Fibroblast of gingiva (primary cell): ENCODE data around the gene SPATA13.

Experiments used
- DNase-seq: peaks from one replicate; pipeline ENCODE4 v3.0.0-alpha.2; 2011; ENCODE audit warnings: low read depth

Gene SPATA13

GRCh38 chr13:24223341-24224231 is 63.1 kb downstream of the SPATA13 start:
- no peak for DNase-seq

DNA sequence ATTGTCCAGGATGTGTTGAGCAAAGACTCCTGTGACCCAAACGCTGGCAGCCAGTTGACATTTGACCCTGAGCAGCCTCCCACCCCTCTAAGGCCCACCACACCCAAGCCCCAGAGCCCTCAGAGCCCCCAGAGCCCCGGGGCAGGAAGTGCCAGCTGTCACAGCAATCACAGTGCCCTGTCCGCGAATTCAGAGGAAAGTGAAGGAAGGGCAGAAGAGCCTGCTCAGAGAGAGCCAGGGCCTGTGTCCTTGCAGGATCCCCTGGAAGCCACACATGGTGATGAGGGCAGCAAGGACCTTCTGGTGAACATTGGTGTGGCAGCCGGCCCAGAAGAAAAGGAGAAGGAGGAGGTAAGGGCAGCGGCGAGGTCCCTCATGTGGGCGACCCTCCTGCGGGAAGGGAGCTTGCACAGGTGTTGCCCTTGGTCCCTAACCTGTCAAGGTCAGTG is 63.7 kb downstream of the SPATA13 start:
- DNase-seq, result no peak

GRCh38 chr13:24225062-24225461 is 64.5 kb downstream of the SPATA13 start:
- no peak for DNase-seq

GRCh38 chr13:24225930-24226329 is 65.4 kb downstream of the SPATA13 start:
- DNase-seq, result no peak

DNA sequence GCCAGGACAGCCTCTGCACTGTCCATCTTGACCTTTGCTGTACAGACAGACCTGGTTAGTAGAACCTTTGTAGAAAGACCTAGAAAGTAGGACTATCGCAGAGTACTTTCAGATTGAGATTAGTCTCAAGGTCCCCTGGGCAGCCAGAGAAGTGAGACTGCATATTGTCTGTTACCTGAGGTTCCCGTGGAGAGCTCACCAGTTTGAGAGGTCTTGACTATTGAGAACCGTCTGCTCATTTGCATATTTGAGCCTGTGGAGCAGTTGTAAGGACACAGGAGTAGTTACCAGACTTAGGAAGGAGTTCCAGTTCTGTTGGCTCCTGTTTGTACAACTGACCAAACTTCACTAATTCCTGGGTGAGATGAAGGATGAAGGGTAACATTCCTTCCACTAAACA is 66.2 kb downstream of the SPATA13 start:
- no peak for DNase-seq

- peak; percentile 61 for DNase-seq
Measured at GRCh38 chr13:24228852-24229458, 68.4 kb downstream of the SPATA13 start.

GRCh38 chr13:24230428-24231072 is 70.0 kb downstream of the SPATA13 start:
- no peak for DNase-seq

DNA sequence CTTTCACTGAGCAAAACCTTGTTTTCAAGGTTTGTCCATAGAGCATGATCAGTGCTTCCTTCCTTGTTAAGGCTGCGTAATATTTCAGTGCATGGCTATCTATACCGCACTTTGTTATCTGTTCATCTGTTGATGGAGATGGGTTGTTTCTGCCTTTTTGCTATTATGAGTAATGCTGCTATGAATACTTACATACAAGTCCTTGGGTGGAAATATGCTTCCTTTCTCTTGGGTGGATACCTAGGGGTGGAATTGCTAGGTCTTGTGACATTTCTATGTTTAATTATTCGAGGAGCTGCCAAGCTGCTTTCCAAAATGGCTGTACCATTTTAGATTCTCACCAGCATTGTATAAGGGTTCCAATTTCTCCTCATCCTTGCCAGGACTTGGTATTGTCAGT is 70.9 kb downstream of the SPATA13 start:
- DNase-seq, result no peak

GRCh38 chr13:24232037-24232436 is 71.5 kb downstream of the SPATA13 start:
- no peak for DNase-seq

- no peak for DNase-seq
Measured at GRCh38 chr13:24232474-24232873, 72.0 kb downstream of the SPATA13 start.

DNA sequence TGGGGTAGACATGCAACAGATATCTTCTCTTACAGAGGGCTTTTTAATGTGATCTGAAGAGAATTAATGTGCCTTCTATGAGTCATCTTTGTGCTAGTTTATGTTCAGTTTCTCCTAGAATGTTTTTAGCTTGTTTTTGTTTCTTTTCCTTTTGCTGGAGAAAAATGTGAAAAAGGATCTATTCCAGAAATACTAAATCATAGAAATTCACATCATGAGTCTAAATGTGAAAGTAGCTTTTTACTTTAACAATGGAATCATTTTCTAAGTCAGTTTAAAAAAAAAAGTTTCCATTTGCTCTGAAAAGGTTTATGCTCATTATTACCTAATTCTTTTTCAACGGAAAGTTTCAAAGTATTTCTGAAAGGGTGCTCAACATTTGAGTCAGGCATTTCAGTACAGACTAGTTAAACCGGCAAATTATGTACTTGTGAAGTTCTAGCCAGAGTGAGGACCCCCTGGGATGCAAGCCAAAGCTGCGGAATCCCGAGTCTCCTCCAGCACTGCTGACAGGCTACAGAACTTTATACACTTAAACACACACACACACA is 72.9 kb downstream of the SPATA13 start:
- peak; percentile 26 for DNase-seq

DNA sequence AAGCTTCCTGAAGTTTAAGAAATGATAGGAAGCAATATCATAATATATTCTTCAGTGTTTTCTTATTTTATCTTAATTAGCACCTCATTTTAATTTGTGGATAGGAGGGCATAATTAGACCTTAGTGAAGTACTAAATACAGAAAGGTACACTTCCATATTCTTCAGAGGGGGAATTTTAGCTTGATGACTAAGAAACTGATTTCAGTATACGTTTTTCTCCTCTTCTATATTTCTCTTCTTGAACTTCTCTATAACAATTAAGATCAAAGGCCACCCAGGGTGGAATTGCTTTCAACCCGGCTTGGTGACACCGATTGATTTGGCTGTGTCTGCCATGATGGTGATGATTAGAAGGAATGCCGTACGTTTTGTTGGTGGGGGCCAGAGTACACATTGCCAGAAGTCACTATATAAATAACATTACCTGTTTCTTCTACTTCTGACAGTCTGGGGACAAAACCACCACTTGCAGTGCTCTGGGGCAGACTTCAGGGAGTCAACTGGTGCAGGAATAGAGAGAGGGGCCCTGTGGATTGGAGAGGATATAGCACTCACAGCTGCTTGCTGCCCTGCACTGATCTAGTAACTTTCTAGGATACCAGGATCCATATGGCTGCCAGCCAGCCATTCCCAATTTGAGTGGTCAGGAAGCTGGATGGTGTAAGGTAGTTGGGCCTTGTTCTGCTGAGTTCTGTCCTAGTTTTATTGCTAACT is 73.8 kb downstream of the SPATA13 start:
- DNase-seq, result no peak

GRCh38 chr13:24237356-24237755 is 76.8 kb downstream of the SPATA13 start:
- DNase-seq, result no peak

DNA sequence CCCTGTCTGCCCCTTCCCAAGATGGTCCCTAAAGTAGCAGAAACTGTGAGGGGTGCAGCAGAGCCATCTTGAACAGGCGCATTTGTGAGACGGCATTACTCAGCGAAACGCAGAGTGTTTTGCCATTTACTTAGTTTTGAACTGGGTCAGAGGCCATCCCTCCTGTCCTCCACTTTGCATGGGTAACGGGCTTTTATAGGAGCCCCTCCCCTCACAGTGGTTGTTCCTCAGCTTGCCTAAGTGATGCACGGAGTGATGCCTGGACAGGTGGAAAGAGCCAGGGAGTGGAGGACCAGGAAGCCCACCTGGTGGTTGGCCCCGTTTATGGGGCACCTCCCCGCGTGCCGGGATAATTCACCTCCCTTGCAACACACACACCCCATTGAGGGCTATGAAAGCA is 80.8 kb downstream of the SPATA13 start:
- no peak for DNase-seq

- no peak for DNase-seq
Measured at GRCh38 chr13:24242100-24242499, 81.6 kb downstream of the SPATA13 start.

DNA sequence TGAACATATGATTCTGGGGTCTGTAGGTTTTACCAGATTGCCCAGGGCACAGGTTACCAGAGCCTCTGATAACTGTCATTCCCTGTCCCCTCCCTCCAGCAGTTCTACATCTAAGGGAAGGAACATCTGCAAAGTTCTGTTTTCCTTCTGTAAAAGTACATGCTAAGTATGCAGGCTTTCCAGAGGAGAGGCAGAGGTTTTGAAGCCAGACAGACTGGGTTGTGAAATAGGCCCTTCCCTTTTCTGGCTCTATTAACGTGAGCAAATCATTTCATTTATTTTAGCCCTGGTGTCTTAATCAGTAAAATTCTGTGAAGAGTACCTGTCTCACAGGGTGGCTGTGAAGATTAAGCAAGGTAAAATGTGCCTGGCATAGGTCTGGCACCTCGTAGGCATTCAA is 82.8 kb downstream of the SPATA13 start:
- peak; percentile 14 for DNase-seq

GRCh38 chr13:24244802-24245201 is 84.3 kb downstream of the SPATA13 start:
- no peak for DNase-seq

- DNase-seq, result no peak
Measured at GRCh38 chr13:24247016-24247415, 86.5 kb downstream of the SPATA13 start.

DNA sequence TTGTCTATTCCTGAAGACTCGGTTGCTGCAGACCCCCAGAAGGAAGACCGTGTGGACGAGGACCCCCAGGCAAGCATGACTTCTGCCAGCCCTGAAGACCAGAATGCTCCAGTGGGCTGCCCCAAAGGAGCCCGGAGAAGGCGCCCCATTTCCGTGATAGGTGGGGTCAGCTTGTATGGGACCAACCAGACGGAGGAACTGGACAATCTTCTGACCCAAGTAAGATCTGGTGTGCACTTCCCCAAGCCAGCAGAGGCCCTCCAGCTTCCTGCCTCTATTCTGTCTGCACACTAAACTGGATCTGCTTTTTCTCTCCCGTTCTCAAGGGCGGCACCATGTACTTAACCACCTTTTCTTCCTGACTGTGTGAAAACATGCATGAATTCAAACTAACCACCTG is 89.1 kb downstream of the SPATA13 start:
- no peak for DNase-seq

- no peak for DNase-seq
Measured at GRCh38 chr13:24250376-24251057, 90.0 kb downstream of the SPATA13 start.

DNA sequence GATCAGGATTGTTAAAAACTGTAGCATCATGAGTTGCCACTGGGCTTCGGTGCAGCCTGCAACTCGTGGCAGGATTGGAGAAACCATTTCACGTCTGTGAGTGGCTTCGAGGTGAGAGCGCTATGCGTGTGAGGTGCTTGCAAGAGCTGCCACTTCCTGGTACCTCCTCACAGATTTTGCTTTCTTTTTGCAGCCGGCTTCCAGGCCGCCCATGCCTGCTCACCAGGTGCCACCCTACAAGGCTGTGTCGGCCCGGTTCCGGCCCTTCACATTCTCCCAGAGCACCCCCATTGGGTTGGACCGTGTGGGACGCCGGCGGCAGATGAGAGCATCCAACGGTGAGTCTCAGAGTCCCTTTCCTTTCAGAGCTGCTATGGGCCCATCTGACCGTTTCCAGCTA is 91.0 kb downstream of the SPATA13 start:
- no peak for DNase-seq
